Neuronal stem cell (in vitro differentiated cells): ENCODE data around the gene VSX2.

Experiments
- DNase-seq: peaks from one replicate; pipeline ENCODE4 v3.0.0-alpha.2; 2013; ENCODE audit warnings: low spot score
- H2AFZ ChIP-seq: one replicate; pipeline ENCODE4 v1.6.1; 2013; ENCODE audit warnings: mild to moderate bottlenecking, low read length, inconsistent platforms
- H2AK5ac ChIP-seq: 2 replicates; pipeline ENCODE4 v1.6.1; 2013; ENCODE audit warnings: low read depth, mild to moderate bottlenecking, inconsistent platforms, low read length, moderate library complexity, mixed read lengths
- H2BK120ac ChIP-seq: 2 replicates; pipeline ENCODE4 v1.6.1; 2013; ENCODE audit warnings: low read depth, mild to moderate bottlenecking, inconsistent platforms, low read length, moderate library complexity, mixed read lengths
- H2BK12ac ChIP-seq: one replicate; pipeline ENCODE4 v1.6.1; 2013; ENCODE audit warnings: low read length, inconsistent platforms
- H2BK15ac ChIP-seq: 2 replicates; pipeline ENCODE4 v1.6.1; 2013; ENCODE audit warnings: mild to moderate bottlenecking, low read length, inconsistent platforms, mixed read lengths
- H2BK5ac ChIP-seq: one replicate; pipeline ENCODE4 v1.6.1; 2013; ENCODE audit warnings: inconsistent platforms, mild to moderate bottlenecking, low read length, moderate library complexity
- H3K14ac ChIP-seq: one replicate; pipeline ENCODE4 v1.6.1; 2013; ENCODE audit warnings: low read length, inconsistent platforms
- H3K18ac ChIP-seq: 2 replicates; pipeline ENCODE4 v1.6.1; 2013; ENCODE audit warnings: low read length, inconsistent platforms
- H3K23ac ChIP-seq: 2 replicates; pipeline ENCODE4 v1.6.1; 2013; ENCODE audit warnings: low read depth, mild to moderate bottlenecking, mixed read lengths, low read length, inconsistent platforms; ENCODE audit not compliant: poor library complexity
- H3K27ac ChIP-seq: replicated peaks from 3 replicates; pipeline ENCODE4 v1.5.1; 2013; ENCODE audit warnings: low read length, inconsistent platforms
- H3K27me3 ChIP-seq, 3 experiments: 2 replicates each; pipeline ENCODE4 v1.6.1; 2013; ENCODE audit warnings: low read length in 3 of 3, mild to moderate bottlenecking in 2 of 3, inconsistent platforms in 1 of 3, low read depth in 1 of 3, mixed read lengths in 1 of 3, moderate library complexity in 1 of 3; ENCODE audit not compliant: control insufficient read depth in 3 of 3, insufficient read depth in 3 of 3
- H3K36me3 ChIP-seq, 2 donors: replicated peaks in 1 of 2; 2 replicates each; pipeline ENCODE4 v1.6.1; 2013; ENCODE audit warnings: low read length in 2 of 2; ENCODE audit not compliant: control insufficient read depth in 2 of 2, insufficient read depth in 2 of 2
- H3K4ac ChIP-seq: 2 replicates; pipeline ENCODE4 v1.6.1; 2013; ENCODE audit warnings: inconsistent platforms, mild to moderate bottlenecking, low read length, moderate library complexity
- H3K4me1 ChIP-seq, 2 donors: 1 replicate in 1 of 2; 2 replicates in 1 of 2; pipeline ENCODE4 v1.6.1; 2013; ENCODE audit warnings: low read length in 2 of 2, low read depth in 1 of 2; ENCODE audit not compliant: control insufficient read depth in 2 of 2, insufficient read depth in 1 of 2
- H3K4me2 ChIP-seq: one replicate; pipeline ENCODE4 v1.6.1; 2013; ENCODE audit warnings: mild to moderate bottlenecking, low read length, inconsistent platforms; ENCODE audit not compliant: insufficient read depth, poor library complexity, severe bottlenecking
- H3K4me3 ChIP-seq, 2 donors: 2 replicates each; pipeline ENCODE4 v1.5.1; 2013; ENCODE audit warnings: low read length in 2 of 2, mild to moderate bottlenecking in 2 of 2, inconsistent platforms in 1 of 2, moderate library complexity in 1 of 2
- H3K79me1 ChIP-seq: one replicate; pipeline ENCODE4 v1.6.1; 2013; ENCODE audit warnings: low read depth, mild to moderate bottlenecking, inconsistent platforms, low read length, moderate library complexity
- H3K9ac ChIP-seq: one replicate; pipeline ENCODE4 v1.6.1; 2013; ENCODE audit warnings: mild to moderate bottlenecking, low read depth, low read length, inconsistent platforms; ENCODE audit not compliant: poor library complexity
- H3K9me3 ChIP-seq, 2 donors: replicated peaks in 1 of 2; 2 replicates each; pipeline versions ENCODE3 to v1.6.1; 2013; ENCODE audit warnings: low read length in 2 of 2, mild to moderate bottlenecking in 2 of 2, inconsistent platforms in 1 of 2, low read depth in 1 of 2, mixed read lengths in 1 of 2, moderate library complexity in 1 of 2; ENCODE audit not compliant: control insufficient read depth in 2 of 2, insufficient read depth in 1 of 2
- H4K8ac ChIP-seq: one replicate; pipeline ENCODE4 v1.6.1; 2013; ENCODE audit warnings: low read depth, mild to moderate bottlenecking, inconsistent platforms, low read length, moderate library complexity
- H4K91ac ChIP-seq: one replicate; pipeline ENCODE4 v1.6.1; 2013; ENCODE audit warnings: low read length, low read depth, mild to moderate bottlenecking, inconsistent platforms; ENCODE audit not compliant: poor library complexity
- WGBS, 2 donors: extraction: QIAGEN DNeasy Blood & Tissue Kit; methylation state at CpG; one replicate each; pipeline ENCODE4 v1.1.7; 2013; ENCODE audit warnings: missing lambda C conversion rate in 2 of 2, mixed read lengths in 1 of 2; ENCODE audit not compliant: insufficient read length in 2 of 2, insufficient replicate concordance in 1 of 2; ENCODE audit errors: extremely low coverage in 2 of 2; 5-methylcytosine and 5-hydroxymethylcytosine counted together

The VSX2 gene

DNA sequence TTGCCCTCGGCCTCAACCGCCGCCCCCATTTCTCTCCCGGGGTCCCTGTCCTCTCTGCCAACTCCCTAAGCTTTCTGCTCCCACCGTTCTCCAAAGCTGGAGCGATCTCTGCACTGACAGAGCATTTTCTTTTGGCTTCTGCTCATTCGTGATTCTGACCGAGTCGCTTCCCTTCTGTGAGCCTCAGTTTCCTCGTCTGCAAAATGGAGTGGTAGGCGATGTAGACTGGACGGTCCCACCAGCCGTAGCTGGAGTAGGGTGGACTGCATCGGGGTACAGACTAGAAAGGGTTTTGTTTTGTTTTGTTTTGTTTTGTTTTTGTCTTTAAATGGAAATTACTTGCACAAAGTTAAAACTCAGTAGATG lies 2.4 kb downstream of the VSX2 start:
- no peak overlapping the region for H2BK15ac ChIP-seq
- H3K36me3 ChIP-seq, result no peaks in the 10 kb centered on the region
- H2BK120ac ChIP-seq, result no peak overlapping the region
- no peak overlapping the region for H3K4me3 ChIP-seq
- WGBS, 2 donors, result no CpG with 5 or more reads among the region's 14 CpGs
- no peak for DNase-seq
- peak overlapping the region; percentile 6 for H3K18ac ChIP-seq
- no peak overlapping the region for H4K91ac ChIP-seq
- no peak overlapping the region for H3K14ac ChIP-seq
- no peak overlapping the region for H3K23ac ChIP-seq
- no peak overlapping the region for H3K4ac ChIP-seq
- H3K4me2 ChIP-seq, result no peak overlapping the region
- no peak overlapping the region for H2BK12ac ChIP-seq
- no peaks in the 10 kb centered on the region for H3K9me3 ChIP-seq
- peaks cover 2 to 6% of the 10 kb centered on the region in 2 donors for H3K4me1 ChIP-seq
- H3K27ac ChIP-seq, result no peak overlapping the region
- peak overlapping the region; percentile 79 for H2BK5ac ChIP-seq
- H3K9ac ChIP-seq, result no peak overlapping the region
- H2AK5ac ChIP-seq, result peak overlapping the region; percentile 82
- H2AFZ ChIP-seq, result peak overlapping the region; percentile 89
- H4K8ac ChIP-seq, result no peak overlapping the region
- no peaks in the 10 kb centered on the region for H3K79me1 ChIP-seq
- H3K27me3 ChIP-seq, result peaks cover 39 to 98% (median 76%) of the 10 kb centered on the region in 3 experiments

DNA sequence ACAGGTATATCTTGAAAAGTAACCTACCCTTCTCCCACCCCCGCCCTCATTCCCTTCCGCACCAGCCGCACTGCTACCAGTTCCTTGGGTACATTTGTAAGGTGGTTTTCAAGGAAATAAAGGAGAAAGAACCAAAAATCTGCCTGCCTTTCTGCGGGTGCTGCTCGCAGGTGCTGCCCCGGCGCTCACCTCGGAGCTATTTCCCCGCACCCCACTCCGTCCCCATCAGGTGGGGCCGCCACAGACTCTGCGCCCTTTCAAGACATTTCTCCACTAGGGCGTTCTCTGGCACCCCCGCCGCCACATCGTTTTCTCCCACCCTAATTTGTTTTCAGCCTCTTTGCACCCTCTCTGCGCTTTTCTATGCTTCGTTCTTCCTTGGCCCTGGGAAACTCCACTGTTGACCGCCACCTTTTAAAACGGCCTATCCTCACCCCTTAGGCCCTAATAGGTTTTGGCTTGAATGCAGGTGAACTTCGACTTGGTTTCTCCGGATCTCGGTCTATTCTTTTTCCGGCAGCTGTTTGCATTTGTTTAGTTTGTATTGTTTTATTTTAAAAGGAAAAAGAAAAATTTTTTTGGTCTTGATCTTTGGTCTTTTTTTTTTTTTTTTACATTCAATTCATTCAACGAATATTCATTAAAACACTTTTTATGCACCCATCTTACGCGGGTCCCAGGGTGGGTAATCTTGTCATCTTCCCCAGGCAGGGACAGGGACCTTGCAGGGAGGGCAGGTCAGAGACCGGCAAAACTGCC lies 3.0 kb downstream of the VSX2 start:
- peak overlapping the region; percentile 49 for H3K18ac ChIP-seq
- H3K4me2 ChIP-seq, result no peak overlapping the region
- H4K8ac ChIP-seq, result no peak overlapping the region
- H4K91ac ChIP-seq, result no peak overlapping the region
- no peak for DNase-seq
- no peak overlapping the region for H3K14ac ChIP-seq
- peaks cover 2 to 10% of the 10 kb centered on the region in 2 donors for H3K4me1 ChIP-seq
- peaks cover 39 to 100% (median 74%) of the 10 kb centered on the region in 3 experiments for H3K27me3 ChIP-seq
- H3K4me3 ChIP-seq, result no peak overlapping the region
- H2BK15ac ChIP-seq, result no peak overlapping the region
- H2BK5ac ChIP-seq, result no peak overlapping the region
- no peak overlapping the region for H3K27ac ChIP-seq
- H3K36me3 ChIP-seq, result no peaks in the 10 kb centered on the region
- no peak overlapping the region for H3K9ac ChIP-seq
- no CpG with 5 or more reads among the region's 28 CpGs for WGBS, 2 donors
- no peaks in the 10 kb centered on the region for H3K79me1 ChIP-seq
- no peaks in the 10 kb centered on the region for H3K9me3 ChIP-seq
- peak overlapping the region; percentile 68 for H2BK12ac ChIP-seq
- H3K4ac ChIP-seq, result no peak overlapping the region
- H3K23ac ChIP-seq, result no peak overlapping the region
- no peak overlapping the region for H2BK120ac ChIP-seq
- no peak overlapping the region for H2AFZ ChIP-seq
- H2AK5ac ChIP-seq, result no peak overlapping the region

DNA sequence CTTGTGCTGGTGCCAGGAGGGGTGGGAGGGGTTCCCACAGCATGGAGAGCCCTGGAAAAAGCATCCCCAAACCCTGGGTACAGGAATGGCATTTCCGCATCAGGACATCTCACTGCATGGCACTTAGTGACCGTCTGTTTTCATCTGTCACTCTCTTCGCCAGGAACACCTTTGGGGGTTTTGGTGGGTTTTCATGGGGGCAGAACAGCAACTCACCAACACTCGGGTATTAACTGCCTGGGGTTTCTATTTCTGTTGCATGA lies 3.5 kb downstream of the VSX2 start:
- Histone ChIP-seq H2AFZ (no peak overlapping the region), H3K27ac (no peak overlapping the region), H3K79me1 (no peaks in the 10 kb centered on the region), H4K8ac (no peak overlapping the region), H3K23ac (no peak overlapping the region), H2BK15ac (no peak overlapping the region), H4K91ac (no peak overlapping the region), H3K4me3 (no peak overlapping the region), H2BK120ac (no peak overlapping the region), H3K18ac (no peak overlapping the region), H3K4me2 (no peak overlapping the region), H3K36me3 (no peaks in the 10 kb centered on the region), H3K14ac (no peak overlapping the region), H3K9ac (no peak overlapping the region), H2BK5ac (no peak overlapping the region), H3K27me3 (peaks cover 39 to 100% (median 69%) of the 10 kb centered on the region in 3 experiments), H3K9me3 (no peaks in the 10 kb centered on the region), H2AK5ac (no peak overlapping the region), H2BK12ac (no peak overlapping the region), H3K4ac (no peak overlapping the region), H3K4me1 (peaks cover 2 to 10% of the 10 kb centered on the region in 2 donors)
- no peak for DNase-seq
- no CpG with 5 or more reads among the region's 4 CpGs for WGBS, 2 donors

DNA sequence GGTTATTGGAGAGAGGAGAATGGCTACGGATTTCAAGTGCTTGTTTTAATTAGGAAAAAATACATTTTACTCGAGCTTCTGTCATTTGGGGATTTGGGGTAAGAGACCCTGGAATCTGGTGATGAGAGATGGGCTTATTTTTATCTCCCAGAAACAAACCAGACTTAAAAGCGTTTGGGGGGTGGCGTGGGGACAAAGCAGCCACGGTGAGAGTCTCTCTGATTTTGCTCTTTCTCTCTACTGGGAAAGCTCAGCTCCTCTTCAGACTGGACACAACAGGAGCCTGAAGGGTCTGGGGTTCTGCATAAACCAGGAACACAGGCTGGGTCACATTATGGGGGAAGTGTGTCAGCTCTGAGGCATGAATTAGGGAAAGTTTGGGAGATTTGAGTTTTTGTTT lies 3.8 kb downstream of the VSX2 start:
- H3K9me3 ChIP-seq, result no peaks in the 10 kb centered on the region
- no peaks in the 10 kb centered on the region for H3K36me3 ChIP-seq
- H3K14ac ChIP-seq, result no peak overlapping the region
- H2AFZ ChIP-seq, result no peak overlapping the region
- no peak overlapping the region for H2BK5ac ChIP-seq
- no peak overlapping the region for H2BK15ac ChIP-seq
- no peak overlapping the region for H3K27ac ChIP-seq
- H3K4me2 ChIP-seq, result no peak overlapping the region
- no peak overlapping the region for H2AK5ac ChIP-seq
- H3K4me1 ChIP-seq, result peaks cover 2 to 10% of the 10 kb centered on the region in 2 donors
- H4K91ac ChIP-seq, result no peak overlapping the region
- no peak overlapping the region for H2BK12ac ChIP-seq
- no peak overlapping the region for H2BK120ac ChIP-seq
- no peak overlapping the region for H4K8ac ChIP-seq
- no peak overlapping the region for H3K23ac ChIP-seq
- no peak overlapping the region for H3K18ac ChIP-seq
- H3K79me1 ChIP-seq, result no peaks in the 10 kb centered on the region
- H3K9ac ChIP-seq, result no peak overlapping the region
- no peak overlapping the region for H3K4me3 ChIP-seq
- no peak for DNase-seq
- H3K27me3 ChIP-seq, result peaks cover 39 to 100% (median 66%) of the 10 kb centered on the region in 3 experiments
- no CpG with 5 or more reads among the region's 5 CpGs for WGBS, 2 donors
- H3K4ac ChIP-seq, result no peak overlapping the region
